Gastrocnemius medialis (tissue), 4 donors: Measurements from ENCODE around the gene RNF222.

ENCODE experiments used
- POLR2A ChIP-seq, 2 donors: fragments of 450-650 bp; IDR thresholded peaks; one replicate each; pipeline ENCODE4 v1.6.1; 2017; ENCODE audit warnings: antibody characterized with exemption in 2 of 2, mild to moderate bottlenecking in 2 of 2, moderate library complexity in 2 of 2
- TF ChIP-seq, protein P1 (sequence below), 5 experiments: fragments of 450-650 bp in 3 of 5; fragments of 200-600 bp in 2 of 5; sonication (generic) in 2 of 5; IDR thresholded peaks in 4 of 5; conservative IDR thresholded peaks in 1 of 5; 1 replicate in 4 of 5; 2 replicates in 1 of 5; pipeline ENCODE4 v1.5.1; 2016 to 2019; ENCODE audit warnings: antibody characterized with exemption in 5 of 5, mild to moderate bottlenecking in 3 of 5, moderate library complexity in 3 of 5

DNA sequence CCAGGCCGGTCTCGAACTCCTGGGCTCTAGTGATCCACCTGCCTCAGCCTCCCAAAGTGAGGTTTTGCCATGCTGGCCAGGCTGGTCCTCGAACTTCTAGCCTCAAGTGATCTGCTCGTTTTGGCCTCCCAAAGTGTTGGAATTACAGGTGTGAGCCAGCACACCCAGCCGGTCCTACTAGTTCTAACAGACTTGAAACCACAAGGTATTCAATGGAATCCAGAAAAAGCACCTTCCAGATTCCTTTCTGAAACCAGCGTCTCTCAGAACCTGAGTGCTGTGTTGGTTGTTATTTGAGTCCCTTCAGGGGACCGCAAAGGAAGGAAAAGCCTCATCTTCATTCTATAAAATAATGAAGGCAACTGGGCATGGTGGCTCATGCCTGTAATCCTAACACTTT is 25.2 kb downstream of the RNF222 start:
- TF ChIP-seq, protein P1, sequence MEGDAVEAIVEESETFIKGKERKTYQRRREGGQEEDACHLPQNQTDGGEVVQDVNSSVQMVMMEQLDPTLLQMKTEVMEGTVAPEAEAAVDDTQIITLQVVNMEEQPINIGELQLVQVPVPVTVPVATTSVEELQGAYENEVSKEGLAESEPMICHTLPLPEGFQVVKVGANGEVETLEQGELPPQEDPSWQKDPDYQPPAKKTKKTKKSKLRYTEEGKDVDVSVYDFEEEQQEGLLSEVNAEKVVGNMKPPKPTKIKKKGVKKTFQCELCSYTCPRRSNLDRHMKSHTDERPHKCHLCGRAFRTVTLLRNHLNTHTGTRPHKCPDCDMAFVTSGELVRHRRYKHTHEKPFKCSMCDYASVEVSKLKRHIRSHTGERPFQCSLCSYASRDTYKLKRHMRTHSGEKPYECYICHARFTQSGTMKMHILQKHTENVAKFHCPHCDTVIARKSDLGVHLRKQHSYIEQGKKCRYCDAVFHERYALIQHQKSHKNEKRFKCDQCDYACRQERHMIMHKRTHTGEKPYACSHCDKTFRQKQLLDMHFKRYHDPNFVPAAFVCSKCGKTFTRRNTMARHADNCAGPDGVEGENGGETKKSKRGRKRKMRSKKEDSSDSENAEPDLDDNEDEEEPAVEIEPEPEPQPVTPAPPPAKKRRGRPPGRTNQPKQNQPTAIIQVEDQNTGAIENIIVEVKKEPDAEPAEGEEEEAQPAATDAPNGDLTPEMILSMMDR (IDR thresholded peaks at IDR 0.05 in 4 of 5, conservative IDR thresholded peaks at IDR 0.05 in 1 of 5): no peak
- TF ChIP-seq POLR2A (IDR thresholded peaks at IDR 0.05): no peak
